IMR-90 (cell line): ENCODE results near the gene GNB5. TPM values are rescaled to one million over a fixed set of nuclear protein-coding genes. Genes with fewer than 3 reads are reported as not detected.

Experiments
- ATAC-seq: fragments of 200-7000 bp; cut with Tn5 transposase; 2 replicates; pipeline ENCODE4 v1.9.1; 2020; ENCODE audit warnings: low read depth, mild to moderate bottlenecking, moderate library complexity
- BruUV-seq: library from RNA; stranded (reverse); fragments of 400-500 nt; replicated peaks from 2 replicates; lab custom pipeline; 2021; lab: Mats Ljungman, UMichigan
- CTCF ChIA-PET: fragments of 300-600 bp; formaldehyde crosslinking; extraction: SDS; loops from one replicate; lab custom pipeline; 2021; ENCODE audit warnings: antibody characterized with exemption; lab: Yijun Ruan, JAX
- POLR2A ChIA-PET: fragments of 300-600 bp; sonication (Branson Sonifier 250); formaldehyde crosslinking; loops from one replicate; lab custom pipeline; 2022; ENCODE audit warnings: antibody characterized with exemption; ENCODE audit not compliant: unreplicated experiment; lab: Charles Lee
- DNase-seq: peaks from one replicate; pipeline ENCODE4 v3.0.0; 2013
- H2AFZ ChIP-seq: replicated peaks from 2 replicates; pipeline ENCODE3; 2013; ENCODE audit warnings: low read length, mild to moderate bottlenecking; ENCODE audit not compliant: poor library complexity
- H2AK5ac ChIP-seq: 2 replicates; pipeline ENCODE4 v1.6.1; 2013; ENCODE audit warnings: low read depth, low read length, inconsistent platforms
- H2AK9ac ChIP-seq: replicated peaks from 2 replicates; pipeline ENCODE3; 2013; ENCODE audit warnings: mild to moderate bottlenecking, low read depth, low read length, moderate library complexity; ENCODE audit not compliant: poor library complexity
- H2BK120ac ChIP-seq: 2 replicates; pipeline ENCODE4 v1.6.1; 2013; ENCODE audit warnings: low read depth, low read length, inconsistent platforms
- H2BK15ac ChIP-seq: 3 replicates; pipeline ENCODE4 v1.6.1; 2013; ENCODE audit warnings: low read depth, low read length, inconsistent platforms
- H2BK20ac ChIP-seq: 2 replicates; pipeline ENCODE4 v1.6.1; 2013; ENCODE audit warnings: low read depth, mild to moderate bottlenecking, inconsistent platforms, low read length, moderate library complexity
- H2BK5ac ChIP-seq: 2 replicates; pipeline ENCODE4 v1.6.1; 2013; ENCODE audit warnings: mild to moderate bottlenecking, low read depth, low read length, inconsistent platforms; ENCODE audit not compliant: poor library complexity, severe bottlenecking
- H3K14ac ChIP-seq: replicated peaks from 2 replicates; pipeline ENCODE4 v1.6.1; 2013; ENCODE audit warnings: low read depth, low read length, inconsistent platforms
- H3K18ac ChIP-seq: 2 replicates; pipeline ENCODE4 v1.6.1; 2013; ENCODE audit warnings: low read depth, low read length, control low read depth
- H3K23ac ChIP-seq: 2 replicates; pipeline ENCODE4 v1.6.1; 2013; ENCODE audit warnings: low read depth, low read length, inconsistent platforms
- H3K27ac ChIP-seq: 2 replicates; pipeline ENCODE4 v1.5.1; 2013; ENCODE audit warnings: mild to moderate bottlenecking, control low read depth, low read length; ENCODE audit not compliant: insufficient read depth
- H3K27me3 ChIP-seq: 2 replicates; pipeline ENCODE4 v1.6.1; 2013; ENCODE audit warnings: low read length; ENCODE audit not compliant: control insufficient read depth, insufficient read depth
- H3K36me3 ChIP-seq: 2 replicates; pipeline ENCODE4 v1.6.1; 2013; ENCODE audit warnings: low read length, mixed read lengths; ENCODE audit not compliant: control insufficient read depth, insufficient read depth
- H3K4ac ChIP-seq: 2 replicates; pipeline ENCODE4 v1.6.1; 2013; ENCODE audit warnings: low read depth, low read length, inconsistent platforms
- H3K4me1 ChIP-seq: 2 replicates; pipeline ENCODE4 v1.6.1; 2013; ENCODE audit warnings: low read length, mixed read lengths; ENCODE audit not compliant: control insufficient read depth, insufficient read depth
- H3K4me2 ChIP-seq: 2 replicates; pipeline ENCODE4 v1.6.1; 2013; ENCODE audit warnings: low read depth, mild to moderate bottlenecking, control low read depth, low read length, moderate library complexity
- H3K4me3 ChIP-seq: 2 replicates; pipeline ENCODE4 v1.5.1; 2013; ENCODE audit warnings: low read depth, mild to moderate bottlenecking, control low read depth, low read length, moderate library complexity; ENCODE audit not compliant: insufficient read depth
- H3K56ac ChIP-seq: 2 replicates; pipeline ENCODE4 v1.6.1; 2013; ENCODE audit warnings: low read length, inconsistent platforms; ENCODE audit not compliant: insufficient read depth; ENCODE audit errors: extremely low read depth
- H3K79me1 ChIP-seq, 2 experiments: 2 replicates each; pipeline ENCODE4 v1.6.1; 2013; ENCODE audit warnings: low read length in 2 of 2, inconsistent platforms in 1 of 2, low read depth in 1 of 2
- H3K9ac ChIP-seq: 2 replicates; pipeline ENCODE4 v1.6.1; 2013; ENCODE audit warnings: low read depth, low read length, control low read depth
- H3K9me1 ChIP-seq: 2 replicates; pipeline ENCODE4 v1.6.1; 2013; ENCODE audit warnings: low read length, inconsistent platforms; ENCODE audit not compliant: insufficient read depth
- H3K9me3 ChIP-seq: 2 replicates; pipeline ENCODE4 v1.6.1; 2013; ENCODE audit warnings: low read length; ENCODE audit not compliant: control insufficient read depth, insufficient read depth
- H4K20me1 ChIP-seq: 2 replicates; pipeline ENCODE4 v1.6.1; 2013; ENCODE audit warnings: low read length, inconsistent platforms; ENCODE audit not compliant: insufficient read depth
- H4K5ac ChIP-seq: 2 replicates; pipeline ENCODE4 v1.6.1; 2013; ENCODE audit warnings: mild to moderate bottlenecking, low read depth, low read length, control low read depth
- H4K8ac ChIP-seq, 2 experiments: 2 replicates each; pipeline ENCODE4 v1.6.1; 2013; ENCODE audit warnings: low read depth in 2 of 2, low read length in 2 of 2, control low read depth in 1 of 2, inconsistent platforms in 1 of 2
- H4K91ac ChIP-seq: 2 replicates; pipeline ENCODE4 v1.6.1; 2013; ENCODE audit warnings: low read depth, low read length, inconsistent platforms; ENCODE audit not compliant: insufficient read depth
- BHLHE40 ChIP-seq: fragments of 150-350 bp; IDR thresholded peaks from 2 replicates; pipeline ENCODE4 v1.6.1; 2016; ENCODE audit warnings: mild to moderate bottlenecking, low read depth, low read length
- CEBPB ChIP-seq: IDR thresholded peaks from 2 replicates; pipeline ENCODE4 v1.6.1; 2012; ENCODE audit warnings: low read depth, low read length, improper control_type of control experiment
- CHD1 ChIP-seq: IDR thresholded peaks from 2 replicates; pipeline ENCODE4 v1.6.1; 2012; ENCODE audit warnings: low read depth, low read length, improper control_type of control experiment
- FOS ChIP-seq: fragments of 150-350 bp; IDR thresholded peaks from 2 replicates; pipeline ENCODE4 v1.6.1; 2016; ENCODE audit warnings: low read depth, low read length
- MAFK ChIP-seq: IDR thresholded peaks from 2 replicates; pipeline ENCODE4 v1.6.1; 2012; ENCODE audit warnings: low read depth, low read length, improper control_type of control experiment
- MAZ ChIP-seq: IDR thresholded peaks from 2 replicates; pipeline ENCODE4 v1.6.1; 2012; ENCODE audit warnings: low read depth, mild to moderate bottlenecking, low read length, improper control_type of control experiment, moderate library complexity, borderline replicate concordance
- NFE2L2 ChIP-seq: fragments of 150-350 bp; IDR thresholded peaks from 2 replicates; pipeline ENCODE4 v1.6.1; 2016; ENCODE audit warnings: low read depth, mild to moderate bottlenecking, low read length
- POLR2A ChIP-seq: IDR thresholded peaks from 2 replicates; pipeline ENCODE4 v1.6.1; 2012; ENCODE audit warnings: mild to moderate bottlenecking, low read depth, low read length
- RAD21 ChIP-seq: IDR thresholded peaks from 2 replicates; pipeline ENCODE4 v1.6.1; 2012; ENCODE audit warnings: low read length, improper control_type of control experiment
- RCOR1 ChIP-seq: IDR thresholded peaks from 2 replicates; pipeline ENCODE4 v1.6.1; 2012; ENCODE audit warnings: mild to moderate bottlenecking, low read length, improper control_type of control experiment; ENCODE audit not compliant: insufficient replicate concordance
- RFX5 ChIP-seq: IDR thresholded peaks from 2 replicates; pipeline ENCODE4 v1.8.0; 2012; ENCODE audit warnings: low read depth, mild to moderate bottlenecking, low read length, moderate library complexity
- SMC3 ChIP-seq: fragments of 150-350 bp; IDR thresholded peaks from 2 replicates; pipeline ENCODE4 v1.6.1; 2016; ENCODE audit warnings: low read depth, mild to moderate bottlenecking, antibody characterized with exemption, low read length, moderate library complexity
- WGBS, 2 experiments: methylation state at CpG; one replicate each; pipeline versions ENCODE4 v1.1.5 to v1.1.7; 2013; ENCODE audit warnings: missing lambda C conversion rate in 2 of 2; ENCODE audit not compliant: insufficient read length in 1 of 2; ENCODE audit errors: extremely low coverage in 2 of 2; 5-methylcytosine and 5-hydroxymethylcytosine counted together
- dilution Hi-C: fragments of 300-500 bp; cut with HindIII; formaldehyde crosslinking; loops from one replicate; pipeline ENCODE4 v1.14.3; 2018; ENCODE audit warnings: low sequenced_read_pairs; ENCODE audit not compliant: unreplicated experiment
- in situ Hi-C: fragments of 300-500 bp; cut with MboI; formaldehyde crosslinking; loops from 3 replicates; pipeline ENCODE4 v1.14.3; 2019; ENCODE audit warnings: low sequenced_read_pairs, inconsistent platforms, mixed read lengths
- intact Hi-C: fragments of 100-400 bp; cut with micrococcal nuclease; formaldehyde crosslinking; loops from 2 replicates; pipeline ENCODE4 v1.10.0; 2022
- polyA plus RNA-seq, 3 experiments: library from polyadenylated mRNA; depleted of rRNA; stranded (reverse); fragments of >200 nt; gene quantifications; 2 replicates each; pipeline ENCODE4 v1.2.3, GENCODE V29; 2012; ENCODE audit warnings: low replicate concordance in 1 of 3
- total RNA-seq: library from RNA; depleted of rRNA; stranded (reverse); fragments of >200 nt; gene quantifications from 2 replicates; pipeline ENCODE4 v1.2.3, GENCODE V29; 2012
- TF ChIP-seq, protein P1 (sequence below): conservative IDR thresholded peaks from 2 replicates; pipeline ENCODE4 v1.5.1; 2012; ENCODE audit warnings: mild to moderate bottlenecking, low read depth, low read length, improper control_type of control experiment
- TF ChIP-seq, protein P2 (sequence below): fragments of 150-350 bp; IDR thresholded peaks from 2 replicates; pipeline ENCODE4 v1.6.1; 2016; ENCODE audit warnings: low read depth, mild to moderate bottlenecking, low read length, moderate library complexity, borderline replicate concordance
- TF ChIP-seq, protein P3 (sequence below): fragments of 150-350 bp; IDR thresholded peaks from 2 replicates; pipeline ENCODE4 v1.6.1; 2017; ENCODE audit warnings: mild to moderate bottlenecking, antibody characterized with exemption, low read length, low read depth

The GNB5 gene
- total and polyA plus RNA-seq, 2 of the 4 experiments (the other 2 are of a cell fraction): 27.7 to 33.2 TPM

GRCh38 chr15:52191207-52191606, at the start of gene GNB5 (continued):
- TF ChIP-seq RFX5 (no peak), NFE2L2 (no peak)

DNA sequence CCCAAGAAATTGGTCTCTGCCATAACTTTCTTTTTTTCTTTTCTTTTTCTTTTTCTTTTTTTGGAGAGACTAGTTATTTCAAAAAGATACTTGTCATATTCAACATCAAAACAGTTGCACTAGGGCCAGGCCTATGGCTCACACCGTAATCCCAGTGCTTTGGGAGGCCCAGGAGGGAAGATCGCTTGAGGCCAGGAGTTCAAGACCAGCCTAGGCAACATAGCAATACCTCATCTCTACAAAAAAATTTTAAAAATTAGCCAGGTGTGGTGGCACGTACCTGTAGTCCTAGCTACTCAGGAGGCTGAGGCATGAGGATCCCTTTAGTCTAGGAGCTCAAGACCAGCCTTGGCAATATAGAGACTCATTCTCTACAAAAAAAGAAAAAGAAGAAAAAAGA, 49.0 kb upstream of the GNB5 start:
- H3K36me3 ChIP-seq: no peaks in the 10 kb centered on the region
- no peak overlapping the region for H3K4me3 ChIP-seq
- no peak overlapping the region for H3K9ac ChIP-seq
- BruUV-seq: no TSS peak
- no peak overlapping the region for H3K56ac ChIP-seq
- H4K8ac ChIP-seq: no peak overlapping the region
- in situ Hi-C loops (no loop called here), dilution Hi-C loops (no loop called here), intact Hi-C loops (no loop called here)
- POLR2A ChIA-PET: interaction anchor here (0.6 to 0.7 kb wide), 2 partner anchors 396 to 429 kb away, joined by 4 to 10 read pairs; no protein-coding TSS in a partner anchor
- no peaks in the 10 kb centered on the region; the same call in 1 of the 2 replicates for H3K27me3 ChIP-seq
- no peaks in the 10 kb centered on the region for H3K9me1 ChIP-seq
- no peaks in the 10 kb centered on the region for H3K9me3 ChIP-seq
- H3K23ac ChIP-seq: no peak overlapping the region
- no peaks in the 10 kb centered on the region for H3K79me1 ChIP-seq
- no peak for ATAC-seq
- no peak overlapping the region for H2BK120ac ChIP-seq
- no peaks in the 10 kb centered on the region for H4K20me1 ChIP-seq
- H2AFZ ChIP-seq: no peak overlapping the region
- H2AK5ac ChIP-seq: no peak overlapping the region
- H3K18ac ChIP-seq: no peak overlapping the region
- no peak overlapping the region for H3K4me2 ChIP-seq
- H4K91ac ChIP-seq: no peak overlapping the region
- H4K5ac ChIP-seq: no peak overlapping the region
- H2BK5ac ChIP-seq: no peak overlapping the region
- H3K4me1 ChIP-seq: 0 out of 2 replicates have a peak, but pooled peaks cover 3% of the 10 kb centered on the region
- CTCF ChIA-PET: no interaction called here
- H2AK9ac ChIP-seq: no peak overlapping the region
- H3K4ac ChIP-seq: no peak overlapping the region
- no peak overlapping the region for H3K27ac ChIP-seq
- H2BK20ac ChIP-seq: no peak overlapping the region
- H3K14ac ChIP-seq: no peak overlapping the region
- WGBS, 2 experiments: no CpG with 5 or more reads among the region's 3 CpGs
- DNase-seq: no peak
- no peak overlapping the region for H2BK15ac ChIP-seq
- TF ChIP-seq RAD21 (no peak), CEBPB (no peak), NFE2L2 (no peak), BHLHE40 (no peak), MAZ (no peak), MAFK (no peak), POLR2A (no peak), FOS (no peak), RFX5 (no peak), RCOR1 (no peak), SMC3 (no peak), CHD1 (no peak)
- TF ChIP-seq, protein P1, sequence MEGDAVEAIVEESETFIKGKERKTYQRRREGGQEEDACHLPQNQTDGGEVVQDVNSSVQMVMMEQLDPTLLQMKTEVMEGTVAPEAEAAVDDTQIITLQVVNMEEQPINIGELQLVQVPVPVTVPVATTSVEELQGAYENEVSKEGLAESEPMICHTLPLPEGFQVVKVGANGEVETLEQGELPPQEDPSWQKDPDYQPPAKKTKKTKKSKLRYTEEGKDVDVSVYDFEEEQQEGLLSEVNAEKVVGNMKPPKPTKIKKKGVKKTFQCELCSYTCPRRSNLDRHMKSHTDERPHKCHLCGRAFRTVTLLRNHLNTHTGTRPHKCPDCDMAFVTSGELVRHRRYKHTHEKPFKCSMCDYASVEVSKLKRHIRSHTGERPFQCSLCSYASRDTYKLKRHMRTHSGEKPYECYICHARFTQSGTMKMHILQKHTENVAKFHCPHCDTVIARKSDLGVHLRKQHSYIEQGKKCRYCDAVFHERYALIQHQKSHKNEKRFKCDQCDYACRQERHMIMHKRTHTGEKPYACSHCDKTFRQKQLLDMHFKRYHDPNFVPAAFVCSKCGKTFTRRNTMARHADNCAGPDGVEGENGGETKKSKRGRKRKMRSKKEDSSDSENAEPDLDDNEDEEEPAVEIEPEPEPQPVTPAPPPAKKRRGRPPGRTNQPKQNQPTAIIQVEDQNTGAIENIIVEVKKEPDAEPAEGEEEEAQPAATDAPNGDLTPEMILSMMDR: no peak
- TF ChIP-seq, protein P2, sequence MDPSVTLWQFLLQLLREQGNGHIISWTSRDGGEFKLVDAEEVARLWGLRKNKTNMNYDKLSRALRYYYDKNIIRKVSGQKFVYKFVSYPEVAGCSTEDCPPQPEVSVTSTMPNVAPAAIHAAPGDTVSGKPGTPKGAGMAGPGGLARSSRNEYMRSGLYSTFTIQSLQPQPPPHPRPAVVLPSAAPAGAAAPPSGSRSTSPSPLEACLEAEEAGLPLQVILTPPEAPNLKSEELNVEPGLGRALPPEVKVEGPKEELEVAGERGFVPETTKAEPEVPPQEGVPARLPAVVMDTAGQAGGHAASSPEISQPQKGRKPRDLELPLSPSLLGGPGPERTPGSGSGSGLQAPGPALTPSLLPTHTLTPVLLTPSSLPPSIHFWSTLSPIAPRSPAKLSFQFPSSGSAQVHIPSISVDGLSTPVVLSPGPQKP: no peak
- TF ChIP-seq, protein P3, sequence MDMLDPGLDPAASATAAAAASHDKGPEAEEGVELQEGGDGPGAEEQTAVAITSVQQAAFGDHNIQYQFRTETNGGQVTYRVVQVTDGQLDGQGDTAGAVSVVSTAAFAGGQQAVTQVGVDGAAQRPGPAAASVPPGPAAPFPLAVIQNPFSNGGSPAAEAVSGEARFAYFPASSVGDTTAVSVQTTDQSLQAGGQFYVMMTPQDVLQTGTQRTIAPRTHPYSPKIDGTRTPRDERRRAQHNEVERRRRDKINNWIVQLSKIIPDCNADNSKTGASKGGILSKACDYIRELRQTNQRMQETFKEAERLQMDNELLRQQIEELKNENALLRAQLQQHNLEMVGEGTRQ: no peak
